CD4-positive, alpha-beta T cell treated with Interleukin-15 for 4 hours (primary cell): ENCODE data around the gene RAB9B.

Experiments used
- DNase-seq: peaks from one replicate; pipeline ENCODE4 v3.0.0-alpha.2; 2020; ENCODE audit warnings: low spot score

The RAB9B gene

DNA sequence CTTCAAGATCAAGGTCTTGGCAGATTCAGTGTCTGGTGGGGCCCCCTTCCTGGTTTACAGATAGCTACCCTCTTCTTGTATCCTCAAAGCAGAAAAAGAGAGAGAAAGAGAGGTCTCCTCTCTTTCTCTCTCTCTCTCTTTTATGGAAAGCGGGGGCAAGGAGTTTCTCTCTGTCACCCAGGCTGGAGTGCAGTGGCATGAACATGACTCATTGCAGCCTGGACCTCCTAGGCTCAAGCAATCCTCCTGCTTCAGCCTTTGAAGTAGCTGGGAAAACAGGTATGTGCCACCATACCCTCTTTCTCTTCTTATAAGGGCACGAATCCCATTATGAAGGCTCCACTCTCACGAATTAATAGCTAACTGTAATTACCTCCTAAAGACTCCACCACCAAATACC lies 20.2 kb downstream of the RAB9B start:
- DNase-seq: no peak

DNA sequence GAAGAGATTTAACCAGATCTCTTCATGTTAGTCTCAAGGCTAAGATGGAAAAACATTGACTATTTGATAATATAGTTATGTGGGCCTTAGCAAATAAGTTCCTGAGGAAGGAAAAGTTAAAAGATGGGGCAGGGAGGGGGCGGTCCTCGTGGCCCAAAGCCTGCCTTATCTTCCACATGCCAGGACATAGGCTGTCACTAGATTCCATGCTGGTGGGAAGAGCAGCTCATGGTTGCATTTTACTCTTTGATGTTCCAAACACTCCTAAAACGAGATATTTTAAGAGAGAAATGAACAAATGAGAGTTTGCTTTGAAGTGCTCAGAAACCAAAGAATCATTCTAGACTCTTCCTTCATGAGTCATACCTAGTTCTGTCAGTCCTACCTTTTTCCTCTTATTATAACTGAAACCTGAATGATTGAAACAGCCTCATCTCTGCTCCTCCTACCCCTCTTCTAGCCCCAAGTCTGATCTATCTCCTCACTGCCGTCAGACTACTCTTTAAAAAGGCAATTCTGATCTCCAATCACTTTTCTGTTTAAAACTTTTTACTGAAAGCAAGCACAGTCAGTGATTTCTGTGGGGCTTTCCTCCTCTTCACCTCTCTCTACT lies 25.1 kb downstream of the RAB9B start:
- DNase-seq: no peak

DNA sequence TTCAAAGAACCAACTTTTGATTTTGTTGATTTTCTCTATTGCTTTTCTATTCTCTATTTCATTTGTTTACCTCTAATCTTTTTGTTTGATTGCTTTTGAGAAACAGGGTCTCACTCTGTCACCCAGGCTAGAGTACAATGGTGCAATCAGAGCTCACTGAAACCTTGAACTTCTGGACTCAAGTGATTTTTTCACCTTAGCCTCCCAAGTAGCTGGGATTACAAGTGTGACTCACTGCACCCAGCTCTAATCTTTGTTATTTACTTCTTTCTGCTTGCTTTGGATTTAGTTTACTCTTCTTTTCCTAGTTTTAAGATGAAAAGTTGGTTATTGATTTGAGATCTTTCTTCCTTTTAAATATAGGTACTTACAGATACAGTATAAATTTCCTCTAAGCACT lies 26.2 kb downstream of the RAB9B start:
- no peak for DNase-seq

DNA sequence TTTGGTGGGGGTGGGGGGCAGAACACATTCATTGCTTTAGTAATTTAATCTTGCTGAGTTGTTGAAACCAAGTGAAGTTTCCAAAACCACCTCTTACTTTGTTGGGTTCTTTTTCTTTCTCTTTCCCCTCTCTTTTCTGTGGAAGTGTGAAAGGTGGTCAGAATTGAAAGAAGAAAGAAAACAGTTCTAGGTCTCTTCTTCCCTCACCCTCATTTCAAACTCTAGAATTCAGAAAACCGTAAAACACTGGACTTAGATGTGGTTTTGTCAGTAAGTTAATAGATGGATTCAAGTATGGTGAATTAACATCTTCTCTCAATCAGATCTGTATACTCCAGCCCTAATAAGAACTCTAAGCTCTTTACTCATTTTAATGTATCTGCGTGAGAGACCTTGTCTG lies 31.7 kb downstream of the RAB9B start:
- no peak for DNase-seq

DNA sequence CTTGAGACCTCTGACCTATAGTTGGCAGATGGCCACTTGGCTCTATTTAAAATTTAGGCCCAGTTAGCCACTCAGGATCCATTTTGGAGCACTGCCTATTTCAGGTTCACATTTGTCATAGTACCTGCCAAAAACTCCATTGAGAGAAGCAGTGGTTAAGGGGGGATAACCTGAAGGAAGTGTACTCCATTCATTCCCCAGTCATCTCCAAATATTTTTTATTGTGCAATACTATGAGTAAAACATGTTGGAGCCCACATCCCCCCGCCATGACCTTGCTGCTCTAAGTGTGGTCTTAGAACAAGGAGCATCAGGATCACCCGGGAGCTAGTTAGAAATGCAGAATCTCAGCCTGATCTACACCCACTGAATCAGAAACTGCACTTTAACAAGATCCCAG lies 34.4 kb downstream of the RAB9B start:
- DNase-seq: no peak

DNA sequence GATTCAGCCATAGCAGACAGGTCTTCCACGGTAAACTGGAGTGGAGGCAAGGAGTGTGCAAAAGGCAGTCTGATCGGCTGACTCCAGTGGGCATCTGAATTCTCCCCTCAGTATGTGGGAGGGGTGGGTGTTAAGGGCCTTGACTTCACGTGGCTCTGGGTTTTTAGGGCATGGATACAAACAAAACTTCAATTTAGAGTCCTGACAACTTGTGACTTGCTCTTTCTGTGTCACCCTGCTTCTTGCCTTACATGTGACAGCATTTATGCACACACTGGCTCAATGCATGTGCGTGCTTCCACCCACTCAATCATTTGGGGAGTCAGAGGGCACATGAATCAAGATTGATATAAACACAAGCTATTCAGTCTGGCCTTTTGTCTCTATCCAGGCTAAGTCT lies 37.9 kb downstream of the RAB9B start:
- DNase-seq: no peak

DNA sequence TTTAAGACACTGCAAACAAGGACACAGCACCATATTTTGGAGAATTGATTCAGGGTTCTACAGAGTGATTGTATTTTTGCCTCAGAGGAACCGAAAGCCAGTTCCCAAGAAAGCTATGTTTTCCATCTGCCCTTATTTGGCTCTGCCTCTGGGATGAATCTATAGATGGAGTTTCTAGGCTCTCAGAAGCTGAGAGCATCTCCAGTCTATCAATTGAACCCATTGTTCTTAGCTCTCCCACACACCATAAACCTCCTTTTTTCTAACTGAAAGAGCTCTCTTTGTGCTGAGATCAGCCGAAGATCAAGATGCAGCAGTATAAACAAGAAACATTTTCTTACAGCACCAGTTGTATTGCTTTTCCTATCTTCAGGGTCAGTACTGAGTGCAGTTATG lies 38.5 kb downstream of the RAB9B start:
- DNase-seq: no peak

DNA sequence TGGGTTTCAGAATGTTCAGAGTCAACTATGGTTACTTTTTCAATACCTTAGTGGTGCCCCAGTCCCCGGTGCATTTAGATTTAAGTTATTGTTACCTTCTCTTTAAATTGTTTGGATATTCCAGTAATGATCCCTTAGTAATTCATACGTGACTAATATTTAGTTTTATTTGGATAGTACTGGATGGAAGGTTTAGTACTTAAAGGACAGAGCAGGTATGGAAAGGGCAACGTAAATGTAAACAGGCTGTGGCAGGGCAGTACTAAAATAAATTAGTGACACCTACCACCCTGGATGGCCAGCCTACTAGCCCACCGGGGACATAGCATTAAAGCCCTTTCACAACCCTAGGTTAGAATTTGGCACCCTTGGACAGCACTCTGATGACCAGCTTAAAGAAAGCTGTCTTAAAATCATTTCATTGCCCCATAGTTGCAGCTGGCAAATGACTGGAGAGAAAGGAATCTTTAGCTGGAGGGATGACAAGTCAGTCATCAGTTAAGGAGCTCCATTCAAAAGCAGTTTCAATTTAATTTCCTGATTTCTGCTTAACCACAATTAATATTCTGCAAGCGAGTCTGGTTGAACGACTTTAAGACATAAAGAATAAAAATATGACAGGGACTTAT lies 39.0 kb downstream of the RAB9B start:
- no peak for DNase-seq

DNA sequence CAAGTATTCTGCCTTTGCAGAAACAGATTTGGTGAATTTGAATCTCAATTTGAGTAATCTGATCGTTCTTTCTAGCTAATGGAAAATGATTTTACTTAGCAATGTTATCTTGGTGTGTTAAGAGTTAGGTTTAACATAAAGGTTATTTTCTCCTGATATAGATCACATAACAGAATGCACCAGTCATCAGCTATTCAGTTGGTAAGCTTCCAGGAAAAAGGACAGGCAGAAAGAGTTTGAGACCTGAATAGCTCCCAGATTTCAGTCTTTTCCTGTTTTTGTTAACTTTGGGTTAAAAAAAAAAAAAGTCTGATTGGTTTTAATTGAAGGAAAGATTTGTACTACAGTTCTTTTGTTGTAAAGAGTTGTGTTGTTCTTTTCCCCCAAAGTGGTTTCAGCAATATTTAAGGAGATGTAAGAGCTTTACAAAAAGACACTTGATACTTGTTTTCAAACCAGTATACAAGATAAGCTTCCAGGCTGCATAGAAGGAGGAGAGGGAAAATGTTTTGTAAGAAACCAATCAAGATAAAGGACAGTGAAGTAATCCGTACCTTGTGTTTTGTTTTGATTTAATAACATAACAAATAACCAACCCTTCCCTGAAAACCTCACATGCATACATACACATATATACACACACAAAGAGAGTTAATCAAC lies 40.1 kb downstream of the RAB9B start:
- DNase-seq: no peak

DNA sequence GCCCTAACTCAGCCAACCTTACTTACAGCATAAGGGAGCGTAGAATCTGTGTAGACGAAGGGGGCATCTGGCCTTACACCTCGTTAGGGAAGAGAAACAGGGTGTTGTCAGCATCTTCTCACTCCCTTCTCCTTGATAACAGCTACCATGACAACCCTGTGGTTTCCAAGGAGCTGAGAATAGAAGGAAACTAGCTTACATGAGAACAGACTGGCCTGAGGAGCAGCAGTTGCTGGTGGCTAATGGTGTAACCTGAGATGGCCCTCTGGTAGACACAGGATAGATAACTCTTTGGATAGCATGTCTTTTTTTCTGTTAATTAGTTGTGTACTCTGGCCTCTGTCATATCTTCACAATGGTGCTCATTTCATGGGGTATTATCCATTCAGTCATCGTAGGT lies 40.8 kb downstream of the RAB9B start:
- DNase-seq: no peak

DNA sequence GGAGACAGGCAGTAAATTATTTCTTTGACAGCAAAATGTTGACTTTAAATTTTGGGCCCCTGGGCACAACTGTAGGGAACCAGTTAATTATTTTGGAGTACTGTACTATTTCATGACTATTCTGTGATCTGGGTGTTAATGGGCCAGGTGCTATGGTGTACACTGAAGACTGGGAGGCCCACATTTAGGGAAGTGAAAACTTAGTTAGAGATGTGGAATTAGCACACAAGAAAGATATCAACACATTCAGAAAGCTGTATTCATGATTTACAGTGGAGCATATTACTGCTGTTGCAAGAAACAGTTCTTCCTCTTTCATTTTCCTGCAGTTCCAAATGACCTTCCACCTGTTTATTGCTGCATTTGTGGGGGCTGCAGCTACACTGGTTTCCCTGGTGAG lies 43.1 kb downstream of the RAB9B start:
- DNase-seq: no peak

DNA sequence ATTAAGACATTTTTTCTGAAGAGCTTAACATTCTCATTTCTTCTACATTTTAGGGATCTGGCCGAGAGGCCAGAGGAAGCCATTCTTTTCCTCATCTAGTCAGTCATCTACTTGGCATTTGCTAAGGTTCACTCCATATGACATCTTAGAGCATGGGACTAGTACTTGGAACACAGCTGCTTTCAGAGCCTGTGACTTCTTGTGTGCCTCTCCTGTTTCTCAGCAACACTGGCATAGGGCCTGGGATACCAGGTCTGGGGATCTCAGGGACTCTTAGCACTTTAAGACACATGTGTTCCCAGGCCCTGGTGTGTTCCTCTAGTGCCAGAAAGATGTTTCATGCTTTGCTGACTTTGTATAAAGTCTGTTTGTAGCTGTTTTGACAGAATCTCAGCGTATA lies 48.1 kb downstream of the RAB9B start:
- DNase-seq: no peak

DNA sequence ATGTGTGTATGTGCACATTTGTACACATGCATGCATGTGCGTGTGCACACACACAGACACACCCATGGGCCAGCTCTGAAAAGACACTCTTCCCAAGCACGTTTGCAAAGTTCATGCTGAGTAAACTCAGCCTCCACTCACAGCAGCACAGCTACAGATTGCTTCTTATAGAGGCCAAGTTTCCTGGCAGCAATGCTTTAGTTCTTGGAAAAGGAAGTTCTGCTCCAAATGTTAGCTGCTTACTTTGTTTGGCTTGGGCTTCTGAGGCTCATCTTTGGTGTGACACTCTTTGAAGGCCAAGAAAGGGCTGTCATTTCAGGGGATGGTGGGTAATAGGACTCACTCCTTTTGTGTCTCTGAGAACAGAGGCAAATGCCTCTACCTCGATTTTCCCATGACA lies 48.9 kb downstream of the RAB9B start:
- DNase-seq: no peak

DNA sequence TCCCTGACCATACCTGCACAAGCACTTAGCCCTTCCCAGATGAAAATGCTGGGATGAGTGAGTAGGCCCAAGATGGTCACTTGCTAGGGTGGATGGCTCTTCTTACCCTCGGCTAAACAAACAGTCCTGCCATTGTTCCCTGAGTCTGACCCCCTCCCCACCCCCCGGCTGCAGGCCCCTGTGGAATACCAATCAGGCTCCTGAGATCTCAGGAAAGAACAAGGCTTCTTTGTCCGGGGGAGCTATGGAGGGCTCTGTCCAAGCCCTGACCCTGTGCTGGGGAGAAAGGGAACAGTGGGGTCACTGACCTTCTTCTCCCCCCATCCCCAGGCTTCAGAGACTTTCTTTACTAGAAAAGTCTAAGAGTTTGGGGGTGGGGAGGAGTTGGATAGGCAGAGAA lies 49.4 kb downstream of the RAB9B start:
- no peak for DNase-seq

DNA sequence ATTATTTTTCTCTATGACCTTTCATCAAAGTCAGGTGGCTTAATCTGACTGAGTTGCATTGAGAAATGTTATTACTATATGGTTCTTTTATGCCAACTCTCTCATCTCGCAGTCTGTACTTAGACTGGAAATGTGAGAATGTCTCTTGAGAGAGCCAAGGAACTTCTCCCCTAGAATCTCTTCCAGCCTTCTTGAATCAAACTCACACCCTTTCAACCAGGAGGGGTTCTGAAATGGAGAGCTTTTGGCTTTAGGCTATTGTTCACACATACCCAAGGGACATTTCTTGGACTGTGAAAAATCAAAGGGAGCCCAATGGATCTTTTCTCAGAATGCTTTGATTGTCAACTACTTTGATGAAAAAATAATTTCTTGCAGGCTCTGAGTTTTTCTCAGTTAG lies 50.4 kb downstream of the RAB9B start:
- no peak for DNase-seq

DNA sequence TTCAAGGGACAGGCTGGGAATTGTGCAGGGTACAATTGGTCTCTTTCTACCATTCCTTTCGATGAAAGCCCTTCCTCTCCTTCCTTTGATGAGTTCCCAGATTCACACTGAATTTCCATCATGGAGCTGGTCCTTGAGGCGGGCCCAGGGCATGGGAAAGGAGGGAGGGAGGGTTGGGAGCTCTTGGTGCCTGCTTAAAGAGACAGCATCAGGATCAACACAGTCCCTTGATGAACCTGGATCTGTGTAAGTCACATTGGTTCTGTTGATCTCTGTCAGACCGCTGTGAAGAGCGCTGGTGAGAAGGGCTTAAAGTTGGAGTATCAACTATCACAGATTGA lies 51.0 kb downstream of the RAB9B start:
- no peak for DNase-seq

DNA sequence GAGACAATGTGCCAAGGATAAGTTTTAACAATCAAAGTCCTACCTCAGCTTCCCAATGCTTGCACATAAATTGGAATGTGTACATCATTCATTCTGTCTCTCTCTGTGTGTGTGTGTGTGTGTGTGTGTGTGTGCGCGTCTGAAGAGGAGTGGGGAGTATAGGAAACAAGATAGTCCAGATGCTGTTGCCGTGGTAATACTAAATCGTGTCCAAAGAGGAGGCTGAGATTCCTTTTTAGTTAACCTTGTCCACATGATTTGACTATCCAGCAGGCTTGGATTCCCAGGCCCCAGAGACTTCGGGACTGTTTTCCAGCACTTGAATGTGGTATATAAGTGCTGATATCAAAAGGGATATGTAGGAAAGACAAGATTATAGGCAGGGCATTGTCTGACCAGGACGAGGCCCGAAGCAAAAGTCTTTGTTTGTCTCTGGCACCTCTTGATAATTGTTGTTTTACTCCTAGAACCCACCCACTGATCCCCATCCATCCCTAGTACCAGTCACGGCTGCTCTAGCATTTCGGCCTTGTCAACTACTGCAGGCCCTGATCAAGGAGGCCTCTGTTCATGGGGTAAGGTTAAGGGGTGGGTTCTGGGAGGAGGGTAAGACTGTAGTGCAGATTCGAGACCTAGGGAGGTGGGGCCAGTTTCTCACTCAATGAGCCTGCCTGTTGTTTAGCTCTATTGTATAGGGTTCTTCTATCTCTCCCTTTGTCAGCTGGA lies 51.6 kb downstream of the RAB9B start:
- no peak for DNase-seq

DNA sequence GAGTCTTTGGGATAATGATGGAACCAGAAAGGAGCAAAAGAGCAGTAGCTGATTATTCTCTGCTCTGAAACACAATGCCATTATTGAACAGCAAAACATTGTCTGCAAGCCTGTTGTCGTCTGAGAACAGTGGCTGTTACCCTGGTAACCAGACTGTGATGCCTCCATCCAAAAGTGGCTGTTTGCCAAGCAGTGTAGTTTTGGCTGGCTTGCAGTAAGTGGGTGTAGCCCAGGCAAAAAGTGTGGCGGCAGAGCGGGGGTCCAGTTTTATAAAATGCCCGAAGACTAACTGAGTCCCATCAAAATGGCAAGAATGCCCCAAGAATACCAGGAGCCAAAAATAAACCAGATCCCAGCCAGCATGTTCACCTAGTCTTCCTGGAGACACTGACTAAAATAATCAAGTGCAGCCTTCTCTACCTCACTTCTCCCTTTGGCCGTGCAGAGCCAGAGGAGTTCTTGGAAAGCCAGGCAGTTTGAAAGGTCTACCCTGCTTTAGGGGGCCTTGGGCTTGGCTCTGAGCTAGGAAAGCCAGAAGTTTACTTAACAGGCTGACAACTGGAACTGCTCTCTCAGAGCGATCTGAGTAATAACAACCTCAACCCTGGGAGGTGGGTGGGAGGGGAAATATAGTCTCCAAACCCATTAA lies 52.8 kb downstream of the RAB9B start:
- DNase-seq: no peak

DNA sequence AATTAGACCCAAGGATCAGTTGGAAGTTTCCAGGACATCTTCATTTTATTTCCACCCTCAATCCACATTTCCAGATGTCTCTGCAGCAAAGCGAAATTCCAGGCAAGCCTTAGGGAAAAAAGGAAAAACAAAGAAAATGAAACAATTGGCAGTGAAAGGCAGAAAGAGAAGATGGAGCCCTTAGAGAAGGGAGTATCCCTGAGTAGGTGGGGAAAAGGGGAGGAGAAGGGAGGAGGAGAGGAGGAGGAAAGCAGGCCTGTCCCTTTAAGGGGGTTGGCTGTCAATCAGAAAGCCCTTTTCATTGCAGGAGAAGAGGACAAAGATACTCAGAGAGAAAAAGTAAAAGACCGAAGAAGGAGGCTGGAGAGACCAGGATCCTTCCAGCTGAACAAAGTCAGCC lies 55.5 kb downstream of the RAB9B start, which contains the start of gene PLP1:
Gene PLP1 (plus strand): TSS at position 295 of the 400 bp plus-strand sequence. CDS start 156 bp downstream, outside the sequence.
- no peak for DNase-seq

DNA sequence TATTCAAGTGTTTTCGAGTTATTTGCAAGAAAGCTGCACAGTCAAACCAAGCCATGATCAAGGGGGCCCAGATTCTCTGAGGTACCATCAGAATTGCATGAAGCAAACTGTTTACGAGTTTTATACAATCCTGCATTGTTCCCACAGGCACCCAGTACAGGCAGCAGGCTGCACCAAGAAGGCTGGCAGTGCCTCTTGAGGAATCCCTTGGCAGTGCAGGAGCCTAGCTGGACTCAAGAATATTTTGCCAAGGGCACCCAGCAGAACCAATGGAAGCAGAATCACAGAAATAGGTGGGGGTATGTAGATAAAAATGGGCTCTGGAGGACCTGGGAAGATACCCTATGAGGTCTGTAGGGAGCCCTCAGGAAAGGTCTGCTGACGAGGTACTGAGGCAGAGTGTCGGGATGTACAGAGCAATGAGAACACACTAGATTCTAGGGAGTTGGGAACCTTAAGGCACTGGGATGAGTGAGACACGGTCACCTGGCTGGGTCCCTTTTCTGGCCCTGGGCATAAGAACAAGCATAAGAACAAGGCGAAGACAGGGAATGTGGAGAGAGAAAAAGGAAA lies 57.9 kb downstream of the RAB9B start:
- no peak for DNase-seq

DNA sequence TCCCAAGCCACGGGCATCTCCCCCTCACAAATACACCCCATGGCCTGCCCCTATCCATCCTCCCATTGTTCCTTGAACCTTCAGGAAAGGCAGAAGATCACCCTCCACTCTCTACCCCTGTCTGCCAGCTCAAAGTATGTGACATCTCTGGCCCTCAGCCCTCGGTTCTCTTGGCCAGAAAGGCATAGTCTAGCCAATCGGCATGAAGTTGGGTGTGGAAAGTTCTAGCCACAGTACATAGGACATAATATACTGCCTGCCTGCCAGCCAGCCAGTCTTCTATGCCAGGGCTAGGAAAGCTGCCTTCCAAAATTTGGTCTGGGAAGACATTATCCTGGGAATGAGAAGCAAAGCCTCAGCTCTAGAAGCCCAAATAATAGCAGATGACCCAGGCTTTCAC lies 58.6 kb downstream of the RAB9B start:
- DNase-seq: no peak
